ENCODE results near the gene GRID1.
"Not testable (repeated sequence)": the region's sequence is repeated elsewhere in the genome, so short reads cannot be mapped to it uniquely, and the experiment has no call there.

The GRID1 gene

DNA sequence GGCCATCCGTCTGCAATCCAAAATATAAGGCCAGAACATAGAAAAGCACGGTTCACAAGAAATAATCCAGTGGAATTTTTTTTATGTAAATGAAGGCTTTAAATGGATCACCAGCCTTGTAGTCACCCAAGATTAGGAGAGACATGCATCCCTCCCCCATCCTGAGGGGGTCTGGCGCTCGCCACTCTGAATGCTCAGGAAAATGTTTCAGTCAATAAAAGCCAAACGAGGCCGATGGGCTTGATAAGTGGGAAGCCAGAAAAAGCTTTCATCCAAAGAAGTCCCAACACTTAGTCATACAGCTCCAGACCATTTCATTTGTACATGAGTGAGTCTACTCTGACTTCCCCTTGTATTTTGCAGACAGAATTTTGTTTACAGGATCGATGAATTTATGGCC lies 631.8 kb downstream of the GRID1 start:
- Mint-ChIP-seq H3K9me3 (no peaks in the 10 kb centered on the region), H3K4me1 (no peaks in the 10 kb centered on the region), H3K27me3 (ENCODE audit: low read depth) (no peaks in the 10 kb centered on the region), H3K27ac (no peak overlapping the region), H3K36me3 (ENCODE audit: low read depth) (no peaks in the 10 kb centered on the region), H3K4me3 (no peak overlapping the region)
- TF ChIP-seq, protein P1, sequence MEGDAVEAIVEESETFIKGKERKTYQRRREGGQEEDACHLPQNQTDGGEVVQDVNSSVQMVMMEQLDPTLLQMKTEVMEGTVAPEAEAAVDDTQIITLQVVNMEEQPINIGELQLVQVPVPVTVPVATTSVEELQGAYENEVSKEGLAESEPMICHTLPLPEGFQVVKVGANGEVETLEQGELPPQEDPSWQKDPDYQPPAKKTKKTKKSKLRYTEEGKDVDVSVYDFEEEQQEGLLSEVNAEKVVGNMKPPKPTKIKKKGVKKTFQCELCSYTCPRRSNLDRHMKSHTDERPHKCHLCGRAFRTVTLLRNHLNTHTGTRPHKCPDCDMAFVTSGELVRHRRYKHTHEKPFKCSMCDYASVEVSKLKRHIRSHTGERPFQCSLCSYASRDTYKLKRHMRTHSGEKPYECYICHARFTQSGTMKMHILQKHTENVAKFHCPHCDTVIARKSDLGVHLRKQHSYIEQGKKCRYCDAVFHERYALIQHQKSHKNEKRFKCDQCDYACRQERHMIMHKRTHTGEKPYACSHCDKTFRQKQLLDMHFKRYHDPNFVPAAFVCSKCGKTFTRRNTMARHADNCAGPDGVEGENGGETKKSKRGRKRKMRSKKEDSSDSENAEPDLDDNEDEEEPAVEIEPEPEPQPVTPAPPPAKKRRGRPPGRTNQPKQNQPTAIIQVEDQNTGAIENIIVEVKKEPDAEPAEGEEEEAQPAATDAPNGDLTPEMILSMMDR (IDR thresholded peaks at IDR 0.05; ENCODE audit: unreplicated experiment in 3 of 3), result no peak

DNA sequence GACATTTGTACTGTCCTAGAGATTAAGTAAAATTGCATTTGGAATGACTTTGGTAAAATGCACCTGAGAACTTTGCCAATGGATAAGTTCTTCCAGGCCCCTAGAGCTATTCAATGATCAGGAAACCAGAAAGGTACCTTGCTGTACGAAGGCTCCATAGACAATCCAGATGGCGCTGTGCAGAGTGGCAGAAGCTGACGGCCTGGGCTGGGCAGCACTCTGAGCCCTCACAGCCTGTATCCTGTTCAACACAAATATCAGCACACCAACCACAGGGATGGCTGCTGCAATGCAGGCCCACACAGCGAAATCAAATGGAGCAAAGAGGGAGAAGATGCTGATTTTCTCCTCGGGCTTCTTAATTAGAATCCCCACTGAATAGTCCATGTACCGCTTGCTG lies 642.4 kb downstream of the GRID1 start:
- Mint-ChIP-seq H3K27me3 (ENCODE audit: low read depth) (no peaks in the 10 kb centered on the region), H3K4me3 (no peak overlapping the region), H3K27ac (no peak overlapping the region), H3K36me3 (ENCODE audit: low read depth) (no peaks in the 10 kb centered on the region), H3K9me3 (no peaks in the 10 kb centered on the region), H3K4me1 (no peaks in the 10 kb centered on the region)
- TF ChIP-seq, protein P1 (IDR thresholded peaks at IDR 0.05; ENCODE audit: unreplicated experiment in 3 of 3), result no peak

DNA sequence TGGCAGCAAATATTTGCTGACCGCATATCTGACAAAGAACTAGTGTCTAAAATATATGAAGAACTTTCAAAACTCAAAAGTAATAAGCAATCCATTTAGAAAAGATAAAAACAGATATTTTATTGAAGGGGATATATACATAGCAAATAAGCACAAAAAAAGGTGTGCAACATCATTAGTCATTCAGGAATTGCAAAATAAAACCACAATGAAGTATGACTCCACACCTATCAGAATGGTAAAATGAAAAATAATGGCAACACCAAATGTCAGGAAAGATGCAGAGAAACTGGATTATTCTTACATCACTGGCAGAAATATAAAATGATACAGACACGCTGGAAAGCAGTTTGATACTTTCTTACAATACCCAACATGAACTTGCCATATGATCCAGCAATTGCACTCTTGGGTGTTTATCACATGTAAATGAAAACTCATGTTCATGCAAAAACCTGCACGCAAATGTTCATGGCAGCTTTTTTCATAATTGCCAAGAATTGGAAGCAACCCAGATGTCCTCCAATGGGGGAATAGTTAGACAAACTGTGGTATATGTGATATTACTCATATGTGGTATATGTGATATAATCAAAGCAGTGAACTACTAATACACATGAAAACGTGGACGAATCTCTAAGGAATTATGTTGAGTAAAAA lies 645.5 kb downstream of the GRID1 start:
- no peaks in the 10 kb centered on the region for H3K36me3 Mint-ChIP-seq (ENCODE audit: low read depth)
- H3K4me1 Mint-ChIP-seq, result peaks cover 5% of the 10 kb centered on the region
- TF ChIP-seq, protein P1 (IDR thresholded peaks at IDR 0.05; ENCODE audit: unreplicated experiment in 3 of 3), result no peak
- no peaks in the 10 kb centered on the region for H3K9me3 Mint-ChIP-seq
- H3K27me3 Mint-ChIP-seq (ENCODE audit: low read depth), result no peaks in the 10 kb centered on the region
- no peak overlapping the region for H3K27ac Mint-ChIP-seq
- H3K4me3 Mint-ChIP-seq, result no peak overlapping the region

GRCh38 chr10:85719408-85719807 lies 647.2 kb downstream of the GRID1 start:
- H3K36me3 Mint-ChIP-seq (ENCODE audit: low read depth), result no peaks in the 10 kb centered on the region
- no peak overlapping the region for H3K4me3 Mint-ChIP-seq
- no peak overlapping the region for H3K27ac Mint-ChIP-seq
- H3K27me3 Mint-ChIP-seq (ENCODE audit: low read depth), result no peaks in the 10 kb centered on the region
- H3K9me3 Mint-ChIP-seq, result no peaks in the 10 kb centered on the region
- TF ChIP-seq, protein P1 (IDR thresholded peaks at IDR 0.05; ENCODE audit: unreplicated experiment in 3 of 3), result no peak
- H3K4me1 Mint-ChIP-seq, result peaks cover 5% of the 10 kb centered on the region

DNA sequence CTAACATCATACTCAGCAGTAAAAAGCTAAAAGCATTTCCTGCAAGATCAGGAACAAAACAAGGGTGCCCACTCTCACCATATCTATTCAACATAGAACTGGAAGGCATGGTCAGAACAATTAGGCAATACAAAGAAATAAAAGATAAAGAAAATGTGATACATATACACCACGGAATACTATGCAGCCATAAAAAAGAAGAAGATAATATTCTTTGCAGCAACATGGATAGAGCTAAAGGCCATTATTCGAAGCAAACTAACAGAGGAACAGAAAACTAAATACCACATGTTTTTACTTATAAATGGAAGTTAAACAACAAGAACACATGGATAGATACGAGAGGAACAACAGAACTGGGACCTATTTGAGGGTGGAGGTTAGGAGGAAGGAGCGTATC lies 652.7 kb downstream of the GRID1 start:
- no peaks in the 10 kb centered on the region for H3K27me3 Mint-ChIP-seq (ENCODE audit: low read depth)
- H3K9me3 Mint-ChIP-seq, result peaks cover 2% of the 10 kb centered on the region
- no peak overlapping the region for H3K4me3 Mint-ChIP-seq
- no peaks in the 10 kb centered on the region for H3K36me3 Mint-ChIP-seq (ENCODE audit: low read depth)
- TF ChIP-seq, protein P1 (IDR thresholded peaks at IDR 0.05; ENCODE audit: unreplicated experiment in 3 of 3), result no peak
- peaks cover 5% of the 10 kb centered on the region for H3K4me1 Mint-ChIP-seq
- H3K27ac Mint-ChIP-seq, result no peak overlapping the region

GRCh38 chr10:85702768-85703167 lies 663.8 kb downstream of the GRID1 start:
- no peak overlapping the region for H3K4me3 Mint-ChIP-seq
- H3K27me3 Mint-ChIP-seq (ENCODE audit: low read depth), result peaks cover 4% of the 10 kb centered on the region
- peaks cover 13% of the 10 kb centered on the region for H3K9me3 Mint-ChIP-seq
- no peaks in the 10 kb centered on the region for H3K4me1 Mint-ChIP-seq
- no peaks in the 10 kb centered on the region for H3K36me3 Mint-ChIP-seq (ENCODE audit: low read depth)
- no peak overlapping the region for H3K27ac Mint-ChIP-seq
- TF ChIP-seq, protein P1 (IDR thresholded peaks at IDR 0.05; ENCODE audit: unreplicated experiment in 3 of 3), result no peak

- not testable (repeated sequence) for H3K4me1 Mint-ChIP-seq; H3K27ac Mint-ChIP-seq; H3K27me3 Mint-ChIP-seq (ENCODE audit: low read depth); H3K4me3 Mint-ChIP-seq; H3K36me3 Mint-ChIP-seq (ENCODE audit: low read depth); H3K9me3 Mint-ChIP-seq
These were observed 667.5 kb downstream of the GRID1 start for GRCh38 chr10:85699066-85699465.

Measured in nephron (organoid).